Activated B cell treated with CpG ODN at 0.5 μM for 24 hours (primary cell): ENCODE measurements around the gene IAPP. TPM values are rescaled to one million over a fixed set of nuclear protein-coding genes. Genes with fewer than 3 reads are reported as not detected.

Source experiments
- ATAC-seq: fragments of 200-7000 bp; cut with Tn5 transposase; one replicate; pipeline ENCODE4 v1.10.0; 2021; ENCODE audit warnings: low read depth, mild to moderate bottlenecking, moderate library complexity
- CTCF ChIA-PET: fragments of 350-600 bp; sonication (Branson Sonifier 250); formaldehyde crosslinking; loops from one replicate; lab custom pipeline; 2021; ENCODE audit warnings: antibody characterized with exemption; lab: Charles Lee
- POLR2A ChIA-PET: fragments of 350-600 bp; sonication (Branson Sonifier 250); formaldehyde crosslinking; loops from one replicate; lab custom pipeline; 2021; ENCODE audit warnings: antibody characterized with exemption; lab: Charles Lee
- DNase-seq: peaks from one replicate; pipeline ENCODE4 v3.0.0; 2022
- H3K27ac Mint-ChIP-seq: one replicate; pipeline ENCODE4 v1.8.0; 2020; ENCODE audit warnings: mixed read lengths
- H3K27me3 Mint-ChIP-seq: one replicate; pipeline ENCODE4 v1.8.0; 2021; ENCODE audit warnings: mixed read lengths
- H3K36me3 Mint-ChIP-seq: one replicate; pipeline ENCODE4 v1.8.0; 2021; ENCODE audit warnings: low read depth, mixed read lengths
- H3K4me1 Mint-ChIP-seq: one replicate; pipeline ENCODE4 v1.8.0; 2021; ENCODE audit warnings: mixed read lengths
- H3K4me3 Mint-ChIP-seq: one replicate; pipeline ENCODE4 v1.8.0; 2020; ENCODE audit warnings: mild to moderate bottlenecking, mixed read lengths
- H3K9me3 Mint-ChIP-seq: one replicate; pipeline ENCODE4 v1.8.0; 2020; ENCODE audit warnings: mixed read lengths
- intact Hi-C: fragments of 100-400 bp; cut with micrococcal nuclease; formaldehyde crosslinking; loops from one replicate; pipeline ENCODE4 v1.15.1; 2024
- total RNA-seq: library from RNA; stranded (reverse); gene quantifications from 2 replicates; pipeline ENCODE4 v1.2.3, GENCODE V29; 2022
- TF ChIP-seq, protein P1 (sequence below): fragments of 200-600 bp; IDR thresholded peaks from one replicate; pipeline ENCODE4 v1.8.0; 2022; ENCODE audit warnings: antibody characterized with exemption, mild to moderate bottlenecking

IAPP gene
- total RNA-seq, 1 donor from 2014 or later: not detected

DNA sequence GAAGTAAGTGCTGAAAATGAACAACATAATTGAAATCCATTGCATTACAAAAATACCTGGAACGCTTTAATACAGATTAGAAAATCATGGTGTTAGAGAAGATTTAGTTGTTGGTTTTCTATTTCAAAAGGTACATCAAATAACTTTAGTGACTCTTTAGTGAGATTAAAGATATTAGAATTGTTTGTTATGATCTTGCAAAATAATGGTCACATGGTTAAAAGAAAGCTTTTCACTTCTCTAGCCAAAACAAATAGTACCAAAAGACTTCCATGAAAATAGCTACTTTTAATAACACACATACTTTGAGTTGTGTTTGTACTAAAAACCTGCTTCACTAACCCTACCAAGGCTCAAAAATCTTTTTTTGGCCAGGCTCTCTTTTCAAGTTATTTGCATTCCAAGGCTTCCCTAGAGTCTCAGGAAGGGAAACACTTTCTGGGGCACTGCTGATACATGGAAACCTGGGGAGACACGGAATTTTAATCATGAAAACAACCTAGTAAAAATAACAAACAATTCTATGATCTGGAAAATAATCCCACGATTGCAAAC is 37.9 kb upstream of the IAPP start, which contains the start of gene SLCO1A2:
SLCO1A2 (minus strand) TSS at position 147 of the 555 bp plus-strand sequence. CDS start 270 bp downstream, outside the sequence.
- H3K4me3 Mint-ChIP-seq: no peak within 1 kb of the TSS
- no peak for DNase-seq
- H3K4me1 Mint-ChIP-seq: no peaks in the 10 kb centered on the region
- intact Hi-C loops: no loop called here
- no peak for ATAC-seq
- ChIA-PET CTCF (no interaction called here), POLR2A (no interaction called here)
- H3K36me3 Mint-ChIP-seq: no peaks in the 10 kb centered on the region
- H3K27me3 Mint-ChIP-seq: no peaks in the 10 kb centered on the region
- peaks cover 6% of the 10 kb centered on the region for H3K9me3 Mint-ChIP-seq
- TF ChIP-seq, protein P1, sequence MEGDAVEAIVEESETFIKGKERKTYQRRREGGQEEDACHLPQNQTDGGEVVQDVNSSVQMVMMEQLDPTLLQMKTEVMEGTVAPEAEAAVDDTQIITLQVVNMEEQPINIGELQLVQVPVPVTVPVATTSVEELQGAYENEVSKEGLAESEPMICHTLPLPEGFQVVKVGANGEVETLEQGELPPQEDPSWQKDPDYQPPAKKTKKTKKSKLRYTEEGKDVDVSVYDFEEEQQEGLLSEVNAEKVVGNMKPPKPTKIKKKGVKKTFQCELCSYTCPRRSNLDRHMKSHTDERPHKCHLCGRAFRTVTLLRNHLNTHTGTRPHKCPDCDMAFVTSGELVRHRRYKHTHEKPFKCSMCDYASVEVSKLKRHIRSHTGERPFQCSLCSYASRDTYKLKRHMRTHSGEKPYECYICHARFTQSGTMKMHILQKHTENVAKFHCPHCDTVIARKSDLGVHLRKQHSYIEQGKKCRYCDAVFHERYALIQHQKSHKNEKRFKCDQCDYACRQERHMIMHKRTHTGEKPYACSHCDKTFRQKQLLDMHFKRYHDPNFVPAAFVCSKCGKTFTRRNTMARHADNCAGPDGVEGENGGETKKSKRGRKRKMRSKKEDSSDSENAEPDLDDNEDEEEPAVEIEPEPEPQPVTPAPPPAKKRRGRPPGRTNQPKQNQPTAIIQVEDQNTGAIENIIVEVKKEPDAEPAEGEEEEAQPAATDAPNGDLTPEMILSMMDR: no peak
- no peak within 1 kb of the TSS for H3K27ac Mint-ChIP-seq

DNA sequence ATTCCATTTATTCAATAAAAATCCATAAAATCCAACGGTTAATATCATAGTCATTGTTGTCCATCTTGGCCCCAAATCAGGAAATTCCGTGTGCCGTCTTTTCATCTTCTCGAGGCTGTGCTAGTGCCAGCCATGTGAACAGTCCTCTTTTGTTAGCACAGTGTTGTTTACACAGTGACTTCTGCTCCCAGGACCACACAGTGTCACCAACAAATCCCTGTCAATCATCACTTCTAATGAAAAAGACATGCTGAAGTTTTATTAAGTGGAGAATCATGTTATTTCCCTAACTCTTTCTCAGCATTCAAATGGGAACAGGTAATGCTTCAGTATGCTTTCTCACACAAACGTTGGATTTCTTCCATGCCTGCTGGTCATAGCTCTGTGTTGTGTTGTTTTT is 36.0 kb upstream of the IAPP start:
- ATAC-seq (no peak), DNase-seq (no peak)
- CTCF ChIA-PET: no interaction called here
- POLR2A ChIA-PET: no interaction called here
- Mint-ChIP-seq H3K9me3 (no peaks in the 10 kb centered on the region), H3K27ac (no peak overlapping the region), H3K36me3 (no peaks in the 10 kb centered on the region), H3K4me1 (no peaks in the 10 kb centered on the region), H3K27me3 (no peaks in the 10 kb centered on the region), H3K4me3 (no peak overlapping the region)
- TF ChIP-seq, protein P1: no peak
- intact Hi-C loops: no loop called here

DNA sequence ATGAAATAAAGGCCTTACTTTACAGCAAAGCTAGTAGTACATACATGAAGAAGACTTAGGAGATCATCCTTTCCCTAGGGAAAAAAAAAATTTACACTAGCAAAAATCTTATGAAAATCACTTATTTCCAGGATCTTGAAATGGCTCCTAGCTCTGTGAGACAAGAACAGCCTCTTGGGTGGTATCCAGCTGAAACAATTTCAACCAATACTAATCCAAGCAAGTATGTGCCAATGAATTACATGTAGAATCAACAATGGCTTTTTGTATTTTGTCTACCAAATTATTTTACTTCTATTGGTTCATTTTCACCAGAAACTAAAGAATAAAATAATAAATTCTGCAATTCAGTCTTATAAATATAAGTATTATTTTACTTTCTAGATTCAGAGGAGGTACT is 35.2 kb upstream of the IAPP start:
- ChIA-PET CTCF (no interaction called here), POLR2A (no interaction called here)
- Mint-ChIP-seq H3K4me1 (no peaks in the 10 kb centered on the region), H3K9me3 (no peaks in the 10 kb centered on the region), H3K27ac (no peak overlapping the region), H3K36me3 (no peaks in the 10 kb centered on the region), H3K4me3 (no peak overlapping the region), H3K27me3 (no peaks in the 10 kb centered on the region)
- intact Hi-C loops: no loop called here
- TF ChIP-seq, protein P1: no peak
- ATAC-seq (no peak), DNase-seq (no peak)

DNA sequence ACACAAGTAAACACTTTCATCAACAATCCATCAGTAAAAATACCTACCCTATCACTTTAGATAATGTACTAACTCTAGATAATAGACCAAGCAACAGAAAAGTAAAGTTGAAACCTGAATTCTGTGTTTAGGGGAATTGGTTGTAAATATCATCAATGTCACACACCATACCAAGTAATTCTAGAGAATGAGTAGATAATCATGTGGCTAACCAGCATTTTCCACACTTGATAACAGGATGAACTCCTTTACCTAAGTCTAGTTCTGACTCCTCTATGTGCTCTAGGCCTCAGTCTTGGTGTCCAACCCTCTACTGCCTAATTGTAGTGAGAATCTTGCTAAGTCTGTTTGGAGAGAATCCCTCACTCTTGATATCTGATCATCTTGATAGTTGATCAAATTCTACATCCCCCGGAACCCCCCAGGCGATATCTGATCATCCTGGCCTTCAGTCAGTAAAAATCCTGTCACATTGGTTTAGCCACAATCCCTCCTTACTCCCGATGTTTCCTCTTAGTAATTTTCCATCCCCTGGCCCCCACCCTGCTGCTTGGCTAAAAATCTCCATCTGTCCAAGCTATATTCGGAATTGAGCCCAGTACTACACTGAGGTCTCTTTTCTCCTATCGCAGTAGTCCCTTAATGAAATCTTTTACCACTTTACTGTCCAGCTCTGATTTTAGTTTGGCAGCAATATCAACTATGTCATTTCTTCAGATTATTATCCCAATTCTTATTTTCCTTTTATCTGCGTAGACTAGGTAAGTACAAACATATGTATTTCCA is 34.5 kb upstream of the IAPP start:
- no peaks in the 10 kb centered on the region for H3K27me3 Mint-ChIP-seq
- no peak overlapping the region for H3K4me3 Mint-ChIP-seq
- TF ChIP-seq, protein P1: no peak
- no peaks in the 10 kb centered on the region for H3K4me1 Mint-ChIP-seq
- ChIA-PET CTCF (no interaction called here), POLR2A (no interaction called here)
- DNase-seq (no peak), ATAC-seq (no peak)
- no peaks in the 10 kb centered on the region for H3K36me3 Mint-ChIP-seq
- H3K9me3 Mint-ChIP-seq: no peaks in the 10 kb centered on the region
- H3K27ac Mint-ChIP-seq: no peak overlapping the region
- intact Hi-C loops: no loop called here

DNA sequence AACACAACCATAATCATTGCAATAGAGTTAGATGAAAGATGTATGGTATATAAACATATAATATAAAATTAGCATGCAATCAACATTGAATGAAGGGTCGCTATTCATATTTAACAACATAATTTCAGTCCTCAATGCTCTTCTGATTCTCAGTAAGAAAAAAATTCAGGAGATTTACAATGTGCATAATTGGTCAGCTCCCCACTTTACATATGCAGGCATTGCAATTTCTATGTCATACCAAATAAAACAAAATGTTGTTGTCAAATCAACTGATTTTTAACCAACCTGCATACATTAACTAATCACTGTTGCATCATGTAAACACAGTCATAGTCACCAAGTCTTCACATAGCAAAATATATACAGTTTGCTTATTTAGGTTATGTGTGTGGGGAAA is 32.8 kb upstream of the IAPP start:
- H3K27me3 Mint-ChIP-seq: no peaks in the 10 kb centered on the region
- intact Hi-C loops: no loop called here
- H3K9me3 Mint-ChIP-seq: no peaks in the 10 kb centered on the region
- H3K4me1 Mint-ChIP-seq: no peaks in the 10 kb centered on the region
- ChIA-PET POLR2A (no interaction called here), CTCF (no interaction called here)
- no peak overlapping the region for H3K4me3 Mint-ChIP-seq
- TF ChIP-seq, protein P1: no peak
- no peak overlapping the region for H3K27ac Mint-ChIP-seq
- H3K36me3 Mint-ChIP-seq: no peaks in the 10 kb centered on the region
- ATAC-seq: no peak
- no peak for DNase-seq
